HEK293T (cell line): Measurements from ENCODE around the gene TGM6.

Experiments used
- ARNT ChIP-seq: fragments of 450-650 bp; IDR thresholded peaks from 2 replicates; pipeline ENCODE4 v1.6.1; 2017; ENCODE audit warnings: mild to moderate bottlenecking
- BHLHE40 ChIP-seq: fragments of 450-650 bp; IDR thresholded peaks from 2 replicates; pipeline ENCODE4 v1.6.1; 2016; ENCODE audit warnings: mild to moderate bottlenecking, moderate library complexity, borderline replicate concordance
- CTBP1 ChIP-seq: fragments of 450-650 bp; IDR thresholded peaks from 2 replicates; pipeline ENCODE4 v1.6.1; 2016; ENCODE audit warnings: borderline replicate concordance
- ELF4 ChIP-seq: fragments of 450-650 bp; IDR thresholded peaks from 2 replicates; pipeline ENCODE4 v1.6.1; 2017; ENCODE audit warnings: antibody characterized with exemption
- FOXA1 ChIP-seq: fragments of 450-650 bp; IDR thresholded peaks from 2 replicates; pipeline ENCODE4 v1.6.1; 2016; ENCODE audit warnings: mild to moderate bottlenecking
- FOXK2 ChIP-seq: fragments of 450-650 bp; IDR thresholded peaks from 2 replicates; pipeline ENCODE4 v1.6.1; 2016; ENCODE audit warnings: mild to moderate bottlenecking
- FOXM1 ChIP-seq: fragments of 450-650 bp; IDR thresholded peaks from 2 replicates; pipeline ENCODE4 v1.6.1; 2017; ENCODE audit warnings: mild to moderate bottlenecking, borderline replicate concordance
- HDGF ChIP-seq: fragments of 450-650 bp; IDR thresholded peaks from 2 replicates; pipeline ENCODE4 v1.6.1; 2017; ENCODE audit warnings: antibody characterized with exemption, borderline replicate concordance
- L3MBTL2 ChIP-seq: fragments of 450-650 bp; conservative IDR thresholded peaks from 2 replicates; pipeline ENCODE4 v1.6.1; 2016; ENCODE audit warnings: mild to moderate bottlenecking
- LEF1 ChIP-seq: fragments of 450-650 bp; IDR thresholded peaks from 2 replicates; pipeline ENCODE4 v1.6.1; 2017; ENCODE audit warnings: mild to moderate bottlenecking, borderline replicate concordance
- SP1 ChIP-seq: fragments of 450-650 bp; IDR thresholded peaks from 2 replicates; pipeline ENCODE4 v1.6.1; 2017
- SUZ12 ChIP-seq: fragments of 450-650 bp; IDR thresholded peaks from 2 replicates; pipeline ENCODE4 v1.6.1; 2016; ENCODE audit warnings: mild to moderate bottlenecking
- TARDBP ChIP-seq: fragments of 450-650 bp; IDR thresholded peaks from 2 replicates; pipeline ENCODE4 v1.6.1; 2016
- ZNF384 ChIP-seq: fragments of 450-650 bp; IDR thresholded peaks from 2 replicates; pipeline ENCODE4 v1.6.1; 2016

DNA sequence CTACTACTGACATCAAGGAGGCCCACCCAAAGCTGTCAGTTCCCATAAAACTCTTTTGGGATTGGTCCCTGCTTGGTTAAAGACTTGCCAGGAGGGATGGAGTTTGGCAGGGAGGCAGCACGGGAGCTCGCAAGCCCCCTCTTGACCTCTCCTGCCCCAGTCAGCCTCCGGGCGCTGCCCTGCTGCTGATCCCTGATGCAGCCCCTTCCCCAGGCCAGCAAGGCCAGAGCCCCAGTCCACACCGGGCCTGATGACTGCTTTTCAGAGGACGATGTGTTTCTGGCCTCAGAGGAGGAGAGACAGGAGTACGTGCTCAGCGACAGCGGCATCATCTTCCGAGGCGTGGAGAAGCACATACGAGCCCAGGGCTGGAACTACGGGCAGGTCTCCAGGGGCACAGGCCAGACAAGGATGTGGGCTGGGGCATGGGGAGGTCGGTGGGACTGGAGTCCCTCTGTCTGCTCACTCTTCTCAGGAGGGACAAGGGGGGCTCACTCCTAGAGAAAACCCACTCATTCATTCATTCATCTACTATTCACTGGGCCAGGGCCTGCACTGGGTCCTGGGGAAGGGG lies 15.6 kb downstream of the TGM6 start:
- TF ChIP-seq BHLHE40: no peak
- no peak for TF ChIP-seq FOXK2
- TF ChIP-seq CTBP1: no peak
- no peak for TF ChIP-seq ELF4
- TF ChIP-seq ARNT: no peak
- TF ChIP-seq SP1: no peak
- TF ChIP-seq FOXA1: no peak
- no peak for TF ChIP-seq FOXM1
- TF ChIP-seq L3MBTL2: no peak
- no peak for TF ChIP-seq ZNF384
- no peak for TF ChIP-seq SUZ12
- no peak for TF ChIP-seq HDGF
- no peak for TF ChIP-seq LEF1
- no peak for TF ChIP-seq TARDBP
